Prostate gland (tissue), 2 donors: ENCODE results near the gene RCAN3.

Experiments
- POLR2AphosphoS5 ChIP-seq: sonication (generic); formaldehyde crosslinking; IDR thresholded peaks from one replicate; pipeline ENCODE4 v1.6.1; 2017; ENCODE audit warnings: antibody characterized with exemption
- TF ChIP-seq, protein P1 (sequence below), 4 experiments: fragments of 200-600 bp in 2 of 4; fragments of 450-650 bp in 2 of 4; sonication (generic) in 2 of 4; IDR thresholded peaks; 1 replicate in 3 of 4; 2 replicates in 1 of 4; pipeline ENCODE4 v1.5.1; 2016 to 2019; ENCODE audit warnings: antibody characterized with exemption in 4 of 4, mild to moderate bottlenecking in 2 of 4, moderate library complexity in 2 of 4

DNA sequence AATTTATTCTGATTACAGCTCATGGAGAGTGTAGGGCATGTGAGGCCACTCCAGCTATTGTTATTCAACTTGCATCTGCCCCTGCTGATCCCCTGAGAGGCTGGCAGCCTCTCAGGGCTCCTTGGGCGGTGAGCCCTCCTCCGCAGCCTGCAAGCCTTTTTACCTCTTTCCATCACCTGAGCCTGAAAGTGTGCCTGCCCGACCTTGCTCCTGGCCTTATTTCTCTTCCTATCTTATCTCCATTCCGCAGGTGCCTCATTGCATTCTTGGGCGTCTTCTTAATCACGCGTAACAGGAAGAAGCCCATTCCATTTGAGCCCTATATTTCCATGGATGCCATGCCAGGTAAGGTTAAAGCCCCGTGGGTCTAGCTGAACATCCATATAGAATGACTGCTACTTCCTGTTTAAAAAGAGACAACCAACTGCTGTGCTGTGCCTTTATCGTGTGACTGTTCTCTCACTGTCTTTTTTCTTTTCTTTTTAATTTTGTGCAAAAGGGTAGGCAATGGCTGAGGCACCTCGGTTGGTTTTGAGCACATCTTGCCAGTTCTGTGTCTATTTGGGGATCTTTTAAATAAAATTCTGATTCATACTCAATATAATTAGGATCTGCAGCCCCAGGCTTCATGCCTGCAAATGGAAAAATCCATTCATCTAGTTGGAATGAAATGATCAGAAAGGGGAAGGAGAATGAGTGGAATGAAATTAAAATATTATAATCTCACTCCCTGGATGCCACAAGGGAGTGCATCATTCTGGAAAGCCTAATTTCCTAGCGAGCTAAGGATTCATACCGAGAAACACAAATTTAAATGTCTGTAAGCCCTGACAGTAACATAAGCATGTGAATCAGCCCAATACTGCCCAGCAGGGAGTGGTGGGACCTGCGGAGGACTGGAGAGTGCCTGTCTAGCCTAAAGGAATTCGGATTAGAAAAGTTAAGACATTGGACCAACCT lies 38.6 kb upstream of the RCAN3 start:
- TF ChIP-seq POLR2AphosphoS5, result no peak
- TF ChIP-seq, protein P1, sequence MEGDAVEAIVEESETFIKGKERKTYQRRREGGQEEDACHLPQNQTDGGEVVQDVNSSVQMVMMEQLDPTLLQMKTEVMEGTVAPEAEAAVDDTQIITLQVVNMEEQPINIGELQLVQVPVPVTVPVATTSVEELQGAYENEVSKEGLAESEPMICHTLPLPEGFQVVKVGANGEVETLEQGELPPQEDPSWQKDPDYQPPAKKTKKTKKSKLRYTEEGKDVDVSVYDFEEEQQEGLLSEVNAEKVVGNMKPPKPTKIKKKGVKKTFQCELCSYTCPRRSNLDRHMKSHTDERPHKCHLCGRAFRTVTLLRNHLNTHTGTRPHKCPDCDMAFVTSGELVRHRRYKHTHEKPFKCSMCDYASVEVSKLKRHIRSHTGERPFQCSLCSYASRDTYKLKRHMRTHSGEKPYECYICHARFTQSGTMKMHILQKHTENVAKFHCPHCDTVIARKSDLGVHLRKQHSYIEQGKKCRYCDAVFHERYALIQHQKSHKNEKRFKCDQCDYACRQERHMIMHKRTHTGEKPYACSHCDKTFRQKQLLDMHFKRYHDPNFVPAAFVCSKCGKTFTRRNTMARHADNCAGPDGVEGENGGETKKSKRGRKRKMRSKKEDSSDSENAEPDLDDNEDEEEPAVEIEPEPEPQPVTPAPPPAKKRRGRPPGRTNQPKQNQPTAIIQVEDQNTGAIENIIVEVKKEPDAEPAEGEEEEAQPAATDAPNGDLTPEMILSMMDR (IDR thresholded peaks at IDR 0.05), result no peak
